Motor neuron (in vitro differentiated cells): ENCODE measurements around the gene MT4. TPM values are rescaled to one million over a fixed set of nuclear protein-coding genes. Genes with fewer than 3 reads are reported as not detected.

Source experiments
- total RNA-seq, 8 experiments: library from RNA; unstranded; fragments of 300-600 nt; gene quantifications; 2 replicates each; pipeline versions ENCODE4 v1.2.3 to v1.2.4, GENCODE V29; 2022

MT4 gene
- total RNA-seq, 8 experiments from 2014 or later: not detected

Other genes starting within 250 kb of the MT4 start
- gene AMFR, start 139.5 kb upstream of the MT4 start, total RNA-seq: 100 to 1,000 TPM in 1 of 8 experiments, 10 to 100 TPM in 7; 49.1 to 165 (median 60.1) TPM
- gene NUDT21, start 113.7 kb upstream of the MT4 start, total RNA-seq: 100 to 1,000 TPM in 4 of 8 experiments, 10 to 100 TPM in 4; 32.7 to 149 (median 109) TPM
- 10 to 100 TPM; 20.9 to 59.0 (median 33.8) TPM for gene OGFOD1, start 113.5 kb upstream of the MT4 start, total RNA-seq
- 100 to 1,000 TPM in 1 of 8 experiments, 10 to 100 TPM in 7; 31.8 to 107 (median 45.7) TPM for gene BBS2, start 45.0 kb upstream of the MT4 start, total RNA-seq
- 10 to 100 TPM in 2 of 8 experiments, 1 to 10 TPM in 3, not detected in 3; 1.9 to 16.9 (median 8.7) TPM for gene MT3, start 24.5 kb downstream of the MT4 start, total RNA-seq
- 100 to 1,000 TPM in 3 of 8 experiments, 10 to 100 TPM in 2, 1 to 10 TPM in 3; 4.5 to 313 (median 43.5) TPM for gene MT2A, start 43.5 kb downstream of the MT4 start, total RNA-seq
- gene MT1E, start 60.7 kb downstream of the MT4 start, total RNA-seq: 10 to 100 TPM in 3 of 8 experiments, 1 to 10 TPM in 5; 1.1 to 96.8 (median 4.4) TPM
- 1 to 10 TPM in 1 of 8 experiments, under 1 TPM in 3, not detected in 4; 0.25 to 1.5 (median 0.46) TPM for gene MT1M, start 67.6 kb downstream of the MT4 start, total RNA-seq
- gene MT1A, start 73.6 kb downstream of the MT4 start, total RNA-seq: 1 to 10 TPM in 1 of 8 experiments, not detected in 7; 3.0 TPM
- not detected for gene MT1B, start 86.8 kb downstream of the MT4 start, total RNA-seq
- 100 to 1,000 TPM in 1 of 8 experiments, 10 to 100 TPM in 3, 1 to 10 TPM in 3, not detected in 1; 1.8 to 156 (median 11.3) TPM for gene MT1F, start 92.9 kb downstream of the MT4 start, total RNA-seq
- 100 to 1,000 TPM in 1 of 8 experiments, 1 to 10 TPM in 6, under 1 TPM in 1; 0.54 to 432 (median 3.5) TPM for gene MT1G, start 103.0 kb downstream of the MT4 start, total RNA-seq
- 1 to 10 TPM in 1 of 8 experiments, under 1 TPM in 1, not detected in 6; 0.66 to 9.9 TPM for gene MT1H, start 104.7 kb downstream of the MT4 start, total RNA-seq
- gene MT1X, start 117.4 kb downstream of the MT4 start, total RNA-seq: 1,000 to 10,000 TPM in 1 of 8 experiments, 10 to 100 TPM in 7; 21.9 to 1,765 (median 42.9) TPM
- 100 to 1,000 TPM in 2 of 8 experiments, 10 to 100 TPM in 6; 48.6 to 123 (median 95.5) TPM for gene NUP93, start 165.1 kb downstream of the MT4 start, total RNA-seq